Neural cell (in vitro differentiated cells): Measurements from ENCODE around the gene PLAAT4.
"Not testable (repeated sequence)": the region's sequence is repeated elsewhere in the genome, so short reads cannot be mapped to it uniquely, and the experiment has no call there.

Source experiments
- CTCF ChIP-seq: fragments of 450-650 bp; IDR thresholded peaks from 2 replicates; pipeline ENCODE4 v1.5.1; 2014; ENCODE audit warnings: antibody characterized with exemption, mild to moderate bottlenecking, moderate library complexity; ENCODE audit not compliant: poor library complexity, severe bottlenecking
- EP300 ChIP-seq: fragments of 450-650 bp; conservative IDR thresholded peaks from 2 replicates; pipeline ENCODE4 v1.6.1; 2014; ENCODE audit warnings: antibody characterized with exemption, mild to moderate bottlenecking, moderate library complexity; ENCODE audit not compliant: poor library complexity, severe bottlenecking
- EZH2 ChIP-seq: fragments of 200-600, 300-800 bp; shearing (Covaris generic), sonication (generic); IDR thresholded peaks from 2 replicates; pipeline ENCODE4 v1.6.1; 2014; ENCODE audit warnings: antibody characterized with exemption, low read length, borderline replicate concordance, mild to moderate bottlenecking; ENCODE audit not compliant: insufficient read depth, poor library complexity, severe bottlenecking
- POLR2AphosphoS5 ChIP-seq: IDR thresholded peaks from 2 replicates; pipeline ENCODE4 v1.6.1; 2012
- RAD21 ChIP-seq: fragments of 450-650 bp; conservative IDR thresholded peaks from 2 replicates; pipeline ENCODE4 v1.6.1; 2014; ENCODE audit warnings: antibody characterized with exemption, mild to moderate bottlenecking, moderate library complexity
- SMC3 ChIP-seq: fragments of 450-650 bp; conservative IDR thresholded peaks from 2 replicates; pipeline ENCODE4 v1.6.1; 2014; ENCODE audit warnings: antibody characterized with exemption, mild to moderate bottlenecking, moderate library complexity; ENCODE audit not compliant: poor library complexity
- TAF1 ChIP-seq: IDR thresholded peaks from 2 replicates; pipeline ENCODE4 v1.6.1; 2012; ENCODE audit warnings: low read depth

- TF ChIP-seq CTCF, EP300, RAD21, TAF1, SMC3, EZH2, POLR2AphosphoS5: not testable (repeated sequence)
Observed at GRCh38 chr11:63528729-63529278, 7.8 kb upstream of the PLAAT4 start.
